HG02798 (cell line): Measurements from ENCODE around the gene ADAMTS14.
"Not testable (repeated sequence)": the region's sequence is repeated elsewhere in the genome, so short reads cannot be mapped to it uniquely, and the experiment has no call there.

Experiments
- ATAC-seq: cut with Tn5 transposase; IDR thresholded peaks from one replicate; pipeline ENCODE4 v1.9.1; 2021; ENCODE audit warnings: mild to moderate bottlenecking; ENCODE audit not compliant: unreplicated experiment, poor library complexity

Gene ADAMTS14

DNA sequence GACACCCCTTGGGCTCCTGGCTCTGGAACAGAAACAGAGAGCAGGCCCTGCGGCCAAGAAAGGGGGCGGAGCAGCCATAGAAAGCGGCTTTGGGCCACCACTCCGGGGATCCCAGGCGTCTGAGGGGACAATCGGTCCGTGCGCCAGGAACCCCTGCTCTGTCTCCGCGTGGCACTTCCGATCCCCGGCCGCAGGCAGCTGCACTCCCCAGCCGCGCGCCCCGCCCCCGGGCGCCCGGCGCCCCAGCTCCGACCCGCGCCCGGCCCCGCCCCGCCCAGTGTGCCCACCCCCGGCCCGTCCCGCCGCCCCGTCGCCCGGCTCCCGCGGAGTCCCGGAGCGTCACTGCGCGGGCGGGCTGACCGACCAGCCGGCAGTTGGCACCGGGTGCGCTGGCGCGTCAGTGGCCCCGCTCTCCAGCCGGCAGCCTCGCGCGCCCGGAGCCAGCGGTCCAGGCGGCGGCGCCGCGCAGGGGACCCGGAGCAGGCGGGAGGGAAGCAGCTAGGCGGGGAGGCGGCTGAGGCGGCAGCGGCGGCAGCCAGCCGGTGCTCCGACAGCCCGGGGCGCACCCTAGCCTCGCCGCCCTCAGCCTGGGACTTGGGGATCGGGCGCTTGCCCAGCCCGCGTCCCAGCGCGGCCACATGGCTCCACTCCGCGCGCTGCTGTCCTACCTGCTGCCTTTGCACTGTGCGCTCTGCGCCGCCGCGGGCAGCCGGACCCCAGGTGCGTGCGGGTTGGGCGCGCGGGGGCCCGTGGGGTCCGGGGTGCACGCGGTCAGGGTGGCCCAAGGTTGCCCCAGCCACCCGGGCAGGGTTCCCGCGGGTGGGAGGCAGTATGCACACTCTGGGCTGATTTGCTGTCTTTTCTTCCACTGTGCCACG, at the start of gene ADAMTS14:
Gene ADAMTS14, plus strand, starts transcription at position 342 of the 878 bp plus-strand sequence. Its CDS starts 297 bp downstream, at position 639.
- no peak for ATAC-seq

- ATAC-seq, result no peak
Measured at GRCh38 chr10:70622541-70622940, 49.8 kb upstream of the ADAMTS14 start.

- no peak for ATAC-seq
Measured at GRCh38 chr10:70622981-70623844, 49.1 kb upstream of the ADAMTS14 start.

- ATAC-seq, result no peak
Measured at GRCh38 chr10:70626056-70626455, 46.2 kb upstream of the ADAMTS14 start.

DNA sequence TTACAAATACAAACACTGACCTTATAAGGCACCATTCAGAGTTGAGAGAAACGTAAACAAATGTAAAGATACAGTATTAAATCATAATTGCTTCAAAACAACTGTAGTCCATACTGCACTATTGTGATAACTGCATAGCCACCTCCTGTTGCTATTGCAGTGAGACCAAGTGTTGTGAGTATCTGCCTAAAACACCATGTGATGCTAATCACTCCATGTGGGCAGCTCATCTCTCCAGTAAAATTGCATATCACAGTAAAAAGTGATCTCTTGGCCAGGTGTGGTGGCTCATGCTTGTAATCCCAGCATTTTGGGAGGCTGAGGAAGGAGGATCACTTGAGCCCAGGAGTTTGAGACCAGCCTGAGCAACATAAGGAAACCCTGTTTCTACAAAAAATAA, 43.0 kb upstream of the ADAMTS14 start:
- no peak for ATAC-seq

DNA sequence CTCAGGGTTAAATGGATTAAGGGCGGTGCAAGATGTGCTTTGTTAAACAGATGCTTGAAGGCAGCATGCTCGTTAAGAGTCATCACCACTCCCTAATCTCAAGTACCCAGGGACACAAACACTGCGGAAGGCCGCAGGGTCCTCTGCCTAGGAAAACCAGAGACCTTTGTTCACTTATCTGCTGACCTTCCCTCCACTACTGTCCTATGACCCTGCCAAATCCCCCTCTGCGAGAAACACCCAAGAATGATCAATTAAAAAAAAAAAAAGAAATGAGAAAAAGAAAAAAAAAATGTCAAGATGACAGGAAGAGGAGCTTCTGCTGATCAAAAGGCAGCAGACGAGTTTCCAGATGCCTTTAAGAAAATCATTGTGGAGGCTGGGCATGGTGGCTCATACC, 40.6 kb upstream of the ADAMTS14 start:
- ATAC-seq, result not testable (repeated sequence)

GRCh38 chr10:70634011-70634410, 38.3 kb upstream of the ADAMTS14 start:
- ATAC-seq, result no peak

DNA sequence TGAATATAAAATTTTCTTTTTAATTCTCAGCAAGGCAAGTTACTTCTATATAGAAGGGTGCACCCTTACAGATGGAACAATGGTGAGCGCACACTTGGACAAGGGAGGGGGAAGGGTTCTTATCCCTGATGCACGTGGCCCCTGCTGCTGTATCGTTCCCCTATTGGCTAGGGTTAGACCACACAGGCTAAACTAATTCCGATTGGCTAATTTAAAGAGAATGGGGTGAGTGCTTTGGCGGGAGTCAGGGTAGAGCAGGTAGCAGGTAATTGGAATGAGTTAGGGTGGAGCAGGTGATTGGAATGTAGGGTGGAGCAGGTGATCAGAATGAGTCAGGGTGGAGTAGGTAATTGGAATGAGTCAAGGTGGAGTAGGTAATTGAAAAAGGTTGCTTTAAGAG, 37.8 kb upstream of the ADAMTS14 start:
- ATAC-seq, result not testable (repeated sequence)

GRCh38 chr10:70639640-70640383, 32.5 kb upstream of the ADAMTS14 start:
- ATAC-seq, result not testable (repeated sequence)

GRCh38 chr10:70643272-70643671, 29.0 kb upstream of the ADAMTS14 start:
- ATAC-seq, result not testable (repeated sequence)

- not testable (repeated sequence) for ATAC-seq
Measured at GRCh38 chr10:70644959-70645358, 27.3 kb upstream of the ADAMTS14 start.

GRCh38 chr10:70647086-70647485, 25.2 kb upstream of the ADAMTS14 start:
- no peak for ATAC-seq

- no peak for ATAC-seq
Measured at GRCh38 chr10:70648427-70648826, 23.9 kb upstream of the ADAMTS14 start.

DNA sequence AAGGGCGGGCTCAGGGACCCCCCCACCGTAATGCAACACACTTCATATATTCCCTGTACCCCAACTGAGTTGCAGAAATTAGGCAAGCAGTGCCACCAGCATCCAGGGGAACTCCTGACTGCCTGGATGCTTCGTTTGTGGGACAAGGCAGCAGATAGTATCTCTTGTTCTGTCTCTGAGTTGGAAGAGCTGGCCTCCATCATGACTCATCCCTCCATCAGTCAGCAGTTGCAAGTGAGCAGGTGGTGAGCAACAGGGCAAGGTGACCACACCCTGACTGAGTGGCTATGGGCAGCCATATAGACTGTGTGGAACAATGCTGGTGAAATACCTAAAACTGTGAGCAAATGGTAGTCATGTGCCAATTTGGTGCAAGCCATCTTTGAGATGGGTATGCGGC, 22.8 kb upstream of the ADAMTS14 start:
- ATAC-seq, result no peak

DNA sequence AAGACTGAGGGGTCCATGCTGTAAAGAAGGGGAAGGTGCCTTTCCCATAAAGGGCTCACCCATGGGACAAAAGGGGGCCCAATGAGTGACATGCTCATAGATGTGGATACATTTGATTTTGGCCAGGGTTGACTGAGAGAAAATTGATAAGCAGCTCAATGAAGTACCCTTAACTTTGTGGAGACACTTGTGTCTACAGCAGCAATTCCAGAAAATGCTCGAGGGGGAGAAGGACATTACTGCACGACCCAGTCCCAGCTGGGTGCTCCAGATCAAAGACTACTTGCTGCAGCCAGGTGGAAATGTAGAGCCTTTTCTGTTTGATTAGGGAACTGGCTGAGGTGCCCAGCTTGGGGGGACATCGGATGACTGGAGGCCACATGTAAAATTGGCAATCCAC, 22.2 kb upstream of the ADAMTS14 start:
- no peak for ATAC-seq

DNA sequence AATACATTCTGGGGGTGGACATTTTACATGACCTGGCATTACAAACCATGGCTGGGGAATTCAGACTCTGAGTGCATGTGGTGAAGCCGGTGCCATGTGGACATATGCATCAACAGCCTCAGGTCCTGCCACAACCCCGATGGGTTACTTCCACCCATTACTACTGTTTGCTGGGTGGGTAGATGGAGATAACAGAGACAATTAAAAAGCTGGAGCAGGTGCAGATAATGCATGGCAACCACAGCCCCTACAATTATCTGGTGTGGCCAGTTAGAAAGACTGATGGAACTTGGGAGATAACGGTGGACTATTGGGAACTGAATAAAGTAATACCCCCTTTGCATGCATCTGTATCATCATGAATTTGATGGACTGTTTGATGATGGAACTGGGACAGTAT, 21.6 kb upstream of the ADAMTS14 start:
- no peak for ATAC-seq

DNA sequence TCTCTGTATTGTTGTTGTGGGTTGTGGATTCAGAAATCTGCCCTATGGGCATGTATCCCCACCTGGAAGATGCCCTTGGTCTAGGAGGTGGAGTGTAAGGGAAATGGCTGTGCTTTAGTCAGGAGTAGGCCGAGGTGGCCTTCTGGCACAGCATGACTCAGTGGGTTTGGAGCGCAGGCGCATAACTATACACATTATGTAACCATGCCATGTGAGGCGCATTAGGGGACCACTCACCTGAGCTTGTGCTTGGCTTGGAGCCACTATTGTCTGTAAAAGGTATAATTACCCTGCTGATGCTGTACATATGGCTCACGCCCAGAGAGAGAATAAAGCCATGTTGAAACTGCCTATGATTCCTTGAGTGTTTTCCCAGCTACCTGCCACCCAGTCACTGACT, 20.6 kb upstream of the ADAMTS14 start:
- no peak for ATAC-seq

DNA sequence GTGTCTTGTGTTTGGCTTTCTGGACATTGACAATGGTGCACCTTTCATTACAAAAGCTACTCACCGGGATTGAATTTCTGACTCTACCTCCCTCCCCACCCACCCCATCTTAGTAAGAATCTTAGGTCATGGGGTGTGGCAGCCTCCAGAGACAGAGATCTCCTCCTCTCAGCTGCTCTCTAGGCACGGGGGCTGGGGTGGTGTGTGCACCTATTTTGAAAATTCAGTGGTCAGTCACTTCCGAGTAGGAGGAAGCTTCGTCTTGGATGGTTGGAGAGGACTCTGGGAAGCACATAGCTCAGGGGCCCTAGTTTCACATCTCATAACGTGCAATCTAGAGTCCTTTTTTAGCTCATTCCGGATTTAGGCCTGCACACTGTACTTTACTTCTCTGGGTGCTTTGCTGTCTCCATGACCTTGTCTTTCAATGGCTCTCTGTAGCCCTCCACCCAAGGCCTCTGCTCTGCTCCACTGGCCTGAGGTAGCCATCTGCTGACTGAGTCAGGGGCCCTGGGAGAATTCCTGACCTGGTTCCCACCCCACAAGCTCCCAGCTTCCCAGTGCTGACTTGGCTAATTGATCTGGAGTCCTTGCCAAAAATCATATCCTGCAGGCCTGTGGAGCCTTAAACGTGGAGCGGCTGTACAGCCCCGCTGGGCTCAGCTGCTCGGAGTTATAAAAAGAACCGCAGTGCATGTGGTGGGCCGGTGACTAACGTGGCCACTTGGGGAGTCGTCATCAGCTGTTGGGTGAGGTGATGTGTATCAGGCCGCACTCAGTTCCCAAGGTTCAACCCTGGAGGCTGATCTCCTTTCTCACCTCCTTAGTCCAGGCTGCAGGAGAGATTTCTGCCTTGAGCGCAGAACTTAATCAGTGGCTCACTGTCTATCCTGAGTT, 19.3 kb upstream of the ADAMTS14 start:
- ATAC-seq, result no peak

GRCh38 chr10:70655316-70655715, 17.0 kb upstream of the ADAMTS14 start:
- no peak for ATAC-seq
